GM18858 (cell line): ENCODE data around the gene VWA1.
"Not testable (repeated sequence)": the region's sequence is repeated elsewhere in the genome, so short reads cannot be mapped to it uniquely, and the experiment has no call there.

Source experiments
- ATAC-seq: cut with Tn5 transposase; IDR thresholded peaks from one replicate; pipeline ENCODE4 v1.9.1; 2021; ENCODE audit not compliant: unreplicated experiment

Gene VWA1

GRCh38 chr1:1422465-1423244, 12.8 kb upstream of the VWA1 start:
- ATAC-seq = no peak

- ATAC-seq = no peak
Measured at GRCh38 chr1:1423245-1423597, 12.3 kb upstream of the VWA1 start.

GRCh38 chr1:1424707-1425106, 10.8 kb upstream of the VWA1 start:
- ATAC-seq = no peak

DNA sequence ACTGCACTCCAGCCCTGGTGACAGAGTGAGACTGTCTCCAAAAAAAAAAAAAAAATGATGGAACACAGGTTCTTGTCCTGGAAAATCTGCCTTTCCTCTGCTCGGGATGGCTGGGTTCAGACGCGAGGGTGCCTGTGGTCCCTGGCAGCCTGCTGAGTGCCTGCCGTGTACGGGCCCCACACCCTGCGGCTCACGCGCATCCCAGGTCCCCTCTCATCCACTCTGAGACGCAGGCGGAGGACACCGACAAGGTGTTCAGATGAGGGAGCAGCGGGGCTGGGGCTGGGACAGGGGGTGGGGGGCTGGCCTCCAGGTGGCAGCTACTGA, 10.1 kb upstream of the VWA1 start:
- no peak for ATAC-seq

DNA sequence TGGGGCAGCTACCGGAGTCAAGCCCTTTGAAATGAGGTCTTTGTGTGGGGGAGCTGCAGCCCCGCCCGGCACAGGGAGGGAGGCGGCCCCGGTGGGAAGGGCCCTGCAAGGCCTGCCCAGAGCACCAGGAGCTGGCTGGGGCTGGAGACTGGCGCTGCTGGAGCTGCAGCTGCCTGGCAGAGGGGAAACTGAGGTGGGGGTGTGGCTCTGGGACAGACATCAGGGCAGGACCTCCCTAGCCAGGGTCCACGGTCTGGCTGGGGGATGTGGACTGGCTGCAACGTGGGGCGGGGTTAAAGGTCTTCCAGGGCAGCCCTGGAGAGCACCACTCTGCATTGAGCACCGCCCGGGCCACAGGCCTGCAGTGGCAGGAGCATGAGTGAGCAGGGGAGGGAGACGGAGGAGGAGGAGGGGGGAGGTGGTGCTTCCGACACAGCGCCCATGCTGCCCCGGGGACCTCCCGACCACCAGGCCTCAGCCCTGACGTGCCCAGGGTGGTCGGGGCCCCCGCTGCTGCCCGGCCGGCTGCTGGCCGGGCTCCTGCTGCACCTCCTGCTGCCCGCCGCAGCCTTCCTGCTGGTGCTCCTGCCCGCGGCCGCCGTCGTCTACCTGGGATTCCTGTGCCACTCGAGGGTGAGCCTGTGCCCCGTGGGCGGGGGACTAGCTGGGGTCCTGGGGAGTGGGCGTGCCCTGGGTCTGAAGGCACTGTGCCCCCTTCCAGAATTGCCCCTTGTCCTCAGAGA, 9.6 kb upstream of the VWA1 start:
- ATAC-seq = no peak

- no peak for ATAC-seq
Measured at GRCh38 chr1:1426496-1427105, 8.9 kb upstream of the VWA1 start.

DNA sequence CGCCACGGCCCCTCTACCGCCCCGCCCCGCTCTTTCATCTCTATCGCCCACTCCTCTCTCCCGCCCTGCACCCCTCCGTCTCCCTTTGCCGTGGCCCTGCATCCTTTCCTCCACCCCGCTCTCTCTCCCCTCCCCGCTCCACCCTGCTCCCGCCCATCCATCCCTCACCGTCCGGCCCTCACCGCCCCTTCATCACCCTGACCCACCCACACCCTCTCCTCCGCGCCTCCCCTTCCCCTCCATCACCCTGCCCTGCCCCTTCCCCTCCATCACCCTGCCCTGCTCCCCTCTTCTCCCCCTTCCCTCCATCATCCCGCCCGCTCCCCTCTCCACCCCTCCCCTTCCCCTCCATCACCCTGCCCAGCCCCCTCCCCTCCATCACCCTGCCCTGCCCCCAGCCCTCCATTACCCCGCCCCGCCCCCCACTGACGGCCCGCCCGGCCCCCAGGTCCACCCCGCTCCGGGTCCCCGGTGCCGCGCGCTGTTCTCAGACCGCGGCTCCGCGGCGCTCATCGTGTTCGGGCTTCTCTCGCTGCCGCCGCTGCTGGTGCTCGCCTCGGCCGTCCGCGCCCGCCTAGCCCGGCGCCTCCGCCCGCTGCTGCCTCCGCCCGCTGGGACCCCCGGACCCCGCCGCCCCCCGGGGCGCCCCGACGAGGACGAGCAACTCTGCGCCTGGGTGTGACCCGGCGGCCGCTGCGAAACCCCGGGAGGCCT, 8.2 kb upstream of the VWA1 start:
- ATAC-seq = no peak

GRCh38 chr1:1427820-1428148, 7.7 kb upstream of the VWA1 start:
- ATAC-seq = no peak

DNA sequence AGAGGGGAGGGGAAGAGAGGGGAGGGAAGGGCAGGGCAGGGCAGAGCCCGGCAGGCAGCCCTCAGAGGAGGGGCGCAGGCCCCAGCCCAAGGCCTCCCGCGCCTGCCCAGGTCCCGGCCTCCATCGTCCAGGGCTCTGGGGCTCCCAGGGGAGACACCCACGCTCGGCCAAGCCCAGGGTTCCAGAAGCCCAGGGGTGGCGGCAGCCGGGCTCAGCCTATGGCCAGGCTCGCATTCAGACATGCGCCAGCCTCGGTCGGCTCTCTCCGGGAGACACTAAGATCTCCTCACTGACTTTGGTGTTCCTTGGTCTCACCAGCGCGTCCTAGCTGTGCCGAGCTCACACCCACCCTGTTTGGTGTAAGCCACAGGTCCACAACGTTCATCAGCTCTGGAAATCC, 7.3 kb upstream of the VWA1 start:
- no peak for ATAC-seq

DNA sequence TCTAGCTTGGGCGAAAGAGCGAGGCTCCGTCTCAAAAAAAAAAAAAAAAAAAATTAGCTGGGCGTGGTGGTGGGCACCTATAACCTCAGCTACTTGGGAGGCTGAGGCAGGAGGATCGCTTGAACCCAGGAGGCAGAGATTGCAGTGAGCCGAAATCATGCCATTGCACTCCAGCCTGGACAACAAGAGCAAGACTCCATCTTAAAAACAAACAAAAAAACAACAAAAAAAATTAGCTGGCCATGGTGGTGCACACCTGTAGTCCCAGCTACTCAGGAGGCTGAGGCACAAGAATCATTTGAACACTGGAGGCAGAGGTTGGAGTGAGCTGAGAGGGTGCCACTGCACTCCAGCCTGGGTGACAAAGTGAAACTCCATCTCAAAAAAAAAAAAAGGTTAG, 6.5 kb upstream of the VWA1 start:
- ATAC-seq = not testable (repeated sequence)

GRCh38 chr1:1429671-1430073, 5.8 kb upstream of the VWA1 start:
- no peak for ATAC-seq

DNA sequence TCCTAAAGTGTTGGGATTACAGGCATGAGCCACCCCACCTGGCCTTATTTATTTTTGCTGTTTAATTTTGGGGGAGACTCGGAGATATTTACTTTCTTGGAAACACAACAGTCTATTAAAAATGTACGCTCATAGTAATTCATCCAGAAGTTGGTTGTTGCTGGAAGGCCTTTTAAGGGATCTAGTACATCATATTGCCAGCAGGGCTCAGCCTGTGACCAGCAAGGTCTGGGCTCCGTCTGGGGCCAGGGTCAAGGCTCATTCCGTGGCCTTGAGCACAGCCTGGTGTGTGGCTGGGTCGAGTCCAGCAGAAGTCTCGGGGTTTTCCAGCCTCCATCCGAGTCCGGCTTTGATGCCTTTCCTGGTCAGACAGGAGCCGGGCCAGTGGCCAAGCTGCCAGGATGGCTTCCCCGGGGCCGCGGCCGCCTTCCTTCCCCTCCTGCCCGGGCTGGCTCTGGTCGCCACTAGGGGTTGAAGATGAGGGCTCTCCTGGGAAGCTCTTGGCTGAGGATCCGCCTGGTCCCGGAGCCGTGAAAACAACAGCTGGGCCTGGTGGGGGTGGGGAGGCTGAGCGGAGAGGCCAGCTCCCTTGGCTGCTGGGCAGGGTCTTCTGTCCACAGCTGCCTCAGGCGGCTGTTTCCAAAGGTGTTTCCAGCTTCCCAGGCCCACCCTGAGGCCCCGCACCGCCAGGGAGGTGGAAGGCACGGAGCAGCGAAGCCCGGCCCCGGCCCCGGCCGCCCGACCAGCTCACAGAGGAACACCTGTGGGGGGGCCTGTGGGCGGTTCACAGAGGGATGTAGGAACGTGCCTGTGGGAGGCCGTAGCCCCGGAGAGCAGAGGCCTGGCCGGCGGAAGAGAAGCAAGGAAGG, 5.1 kb upstream of the VWA1 start:
- no peak for ATAC-seq

- ATAC-seq = no peak
Measured at GRCh38 chr1:1430992-1431844, 4.3 kb upstream of the VWA1 start.

GRCh38 chr1:1431845-1432273, 3.6 kb upstream of the VWA1 start:
- no peak for ATAC-seq

GRCh38 chr1:1432274-1432950, 3.1 kb upstream of the VWA1 start:
- ATAC-seq = no peak

DNA sequence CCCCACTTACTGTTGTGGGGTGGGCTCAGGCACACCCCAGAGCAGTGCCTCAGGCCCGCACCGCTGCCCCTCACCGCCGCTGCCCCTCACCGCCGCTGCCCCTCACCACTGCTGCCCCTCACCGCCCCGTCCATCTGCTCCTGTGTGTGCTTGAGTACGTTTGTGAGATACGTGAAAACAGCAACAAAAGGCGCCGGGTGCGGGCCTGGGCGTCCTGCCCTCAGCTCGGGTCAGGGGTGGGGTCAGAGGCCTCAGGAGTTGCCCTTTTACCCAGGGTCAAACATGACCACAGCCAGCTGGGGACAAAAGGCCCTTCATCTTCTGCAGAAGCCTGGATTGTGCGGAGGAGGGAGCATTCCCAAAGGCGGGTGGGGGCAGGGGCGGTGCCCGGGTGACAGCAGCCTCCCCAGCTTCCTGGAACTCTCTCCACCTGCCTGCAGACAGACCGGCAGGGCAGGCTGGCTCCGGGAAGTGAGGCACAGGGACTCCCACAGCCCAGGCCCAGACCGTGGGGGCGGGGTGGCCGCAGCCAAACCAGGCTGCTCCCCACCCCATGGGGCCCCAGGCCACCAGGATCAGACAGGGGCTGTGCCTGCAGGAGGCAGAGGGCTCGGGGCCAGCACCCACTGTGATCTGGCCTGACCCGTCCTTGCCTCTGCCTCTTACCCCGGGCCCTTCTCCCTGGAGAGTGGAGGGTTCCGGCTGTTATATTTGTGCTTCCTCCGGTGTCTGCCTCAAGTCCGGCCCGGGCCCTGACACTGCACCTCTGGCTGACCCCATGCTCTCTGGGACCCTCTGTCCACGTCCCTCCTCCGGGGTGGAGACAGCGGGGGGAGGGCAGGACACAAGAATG, 2.3 kb upstream of the VWA1 start:
- ATAC-seq = no peak

DNA sequence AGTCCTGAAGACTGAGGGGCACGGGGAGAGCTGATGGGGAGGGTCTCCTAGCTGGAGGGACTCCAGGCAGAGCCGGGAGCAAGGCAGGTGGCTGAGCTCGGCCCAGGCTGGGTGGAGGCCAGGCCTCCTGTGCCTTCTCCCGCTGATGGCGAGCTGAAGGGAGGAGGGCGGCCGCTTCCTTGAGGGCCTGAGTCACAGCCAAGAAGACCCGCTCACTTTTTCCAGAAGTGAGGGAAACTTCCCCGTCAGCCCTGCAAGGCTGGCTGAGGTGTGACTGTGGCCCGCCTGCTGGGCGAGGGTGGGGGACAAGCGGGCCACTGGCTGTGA, 1.7 kb upstream of the VWA1 start:
- no peak for ATAC-seq

- no peak for ATAC-seq
Measured at GRCh38 chr1:1434131-1434823, 1.2 kb upstream of the VWA1 start.
